ENCODE data around the gene ARHGAP22. TPM values are rescaled to one million over a fixed set of nuclear protein-coding genes. Genes with fewer than 3 reads are reported as not detected.

The ARHGAP22 gene
- total RNA-seq, 4 donors from 2014 or later = 3.2 to 24.0 (median 9.9) TPM

DNA sequence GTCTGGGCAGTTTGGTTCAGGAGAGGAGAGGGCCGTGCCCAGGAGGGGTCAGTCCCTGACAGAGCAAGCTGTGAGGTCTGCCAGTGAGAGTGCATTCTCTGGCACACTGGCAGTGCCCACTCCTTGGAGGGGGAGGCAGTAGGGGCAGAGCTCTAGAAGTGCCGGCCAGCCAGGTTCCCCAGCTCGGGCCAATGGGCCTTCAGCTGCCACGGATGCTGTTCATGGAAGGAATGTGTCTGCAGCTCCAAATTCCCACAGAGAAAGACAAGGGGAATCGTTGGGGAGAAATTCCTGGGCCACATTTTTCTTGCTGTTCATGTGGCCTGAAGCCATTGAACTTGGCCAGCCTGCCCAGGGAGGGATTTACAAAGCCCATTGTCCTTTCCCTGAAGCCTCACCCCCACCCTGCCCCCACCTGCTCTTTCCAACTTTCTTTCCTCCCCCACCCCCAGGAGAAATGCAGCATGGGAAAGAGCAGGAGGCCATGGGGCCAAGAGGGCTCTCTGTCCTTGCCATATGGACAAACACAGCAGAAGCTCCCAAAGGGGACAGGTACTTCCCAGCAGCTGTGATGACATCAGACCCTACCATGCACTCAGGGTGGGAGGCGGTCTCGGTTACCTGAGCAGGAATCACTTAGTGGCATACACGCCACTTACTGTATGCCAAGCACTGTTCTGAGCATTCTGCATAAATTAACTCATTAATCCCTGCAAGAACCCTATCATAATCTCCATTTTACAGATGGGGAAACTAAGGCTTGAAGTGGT is 70.7 kb downstream of the ARHGAP22 start:
- TF ChIP-seq, protein P1, sequence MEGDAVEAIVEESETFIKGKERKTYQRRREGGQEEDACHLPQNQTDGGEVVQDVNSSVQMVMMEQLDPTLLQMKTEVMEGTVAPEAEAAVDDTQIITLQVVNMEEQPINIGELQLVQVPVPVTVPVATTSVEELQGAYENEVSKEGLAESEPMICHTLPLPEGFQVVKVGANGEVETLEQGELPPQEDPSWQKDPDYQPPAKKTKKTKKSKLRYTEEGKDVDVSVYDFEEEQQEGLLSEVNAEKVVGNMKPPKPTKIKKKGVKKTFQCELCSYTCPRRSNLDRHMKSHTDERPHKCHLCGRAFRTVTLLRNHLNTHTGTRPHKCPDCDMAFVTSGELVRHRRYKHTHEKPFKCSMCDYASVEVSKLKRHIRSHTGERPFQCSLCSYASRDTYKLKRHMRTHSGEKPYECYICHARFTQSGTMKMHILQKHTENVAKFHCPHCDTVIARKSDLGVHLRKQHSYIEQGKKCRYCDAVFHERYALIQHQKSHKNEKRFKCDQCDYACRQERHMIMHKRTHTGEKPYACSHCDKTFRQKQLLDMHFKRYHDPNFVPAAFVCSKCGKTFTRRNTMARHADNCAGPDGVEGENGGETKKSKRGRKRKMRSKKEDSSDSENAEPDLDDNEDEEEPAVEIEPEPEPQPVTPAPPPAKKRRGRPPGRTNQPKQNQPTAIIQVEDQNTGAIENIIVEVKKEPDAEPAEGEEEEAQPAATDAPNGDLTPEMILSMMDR (IDR thresholded peaks at IDR 0.05) = no peak
- ATAC-seq (ENCODE audit: low FRiP score) (no peak), DNase-seq (ENCODE audit: low spot score) (no peak)

DNA sequence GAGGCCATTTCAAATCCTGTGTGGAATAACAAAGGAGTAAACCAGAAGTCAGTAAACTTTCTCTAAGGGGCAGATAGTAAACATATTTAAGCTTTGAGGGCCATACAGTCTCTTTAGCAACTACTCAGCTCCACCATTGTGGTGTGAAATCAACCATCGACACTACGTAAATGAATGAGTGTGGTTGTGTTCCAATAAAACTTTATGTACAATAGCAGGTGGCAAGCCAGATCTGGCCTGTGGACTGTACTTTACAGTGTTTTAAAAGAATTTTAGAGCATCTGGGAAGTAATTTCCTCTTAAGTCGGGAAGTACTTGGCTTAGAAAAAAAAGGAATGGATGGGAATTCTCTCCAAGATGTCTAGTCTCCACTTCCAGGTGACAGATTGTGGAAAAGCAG is 71.3 kb downstream of the ARHGAP22 start:
- no peak for DNase-seq (ENCODE audit: low spot score)
- ATAC-seq (ENCODE audit: low FRiP score) = no peak
- TF ChIP-seq, protein P1 (IDR thresholded peaks at IDR 0.05) = no peak

DNA sequence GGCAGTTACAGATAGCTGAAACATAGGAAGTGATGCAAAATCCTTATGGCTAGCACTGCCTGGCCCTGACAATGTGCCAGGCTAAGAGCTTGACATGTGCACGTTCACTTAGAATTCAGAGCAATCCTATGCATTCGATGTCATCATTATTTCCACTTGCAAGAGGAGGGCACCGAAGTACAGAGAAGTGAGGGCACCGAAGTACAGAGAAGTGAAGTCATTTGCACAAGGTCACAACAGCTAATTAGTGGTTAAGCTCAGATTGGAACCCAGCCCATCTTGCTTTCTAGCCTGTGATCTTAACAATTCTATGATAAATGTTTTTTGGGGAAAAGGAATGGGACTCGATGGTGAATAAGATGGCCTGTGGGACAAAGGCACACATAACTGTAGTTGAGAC is 73.4 kb downstream of the ARHGAP22 start:
- ATAC-seq (ENCODE audit: low FRiP score) = no peak
- DNase-seq (ENCODE audit: low spot score) = no peak
- TF ChIP-seq, protein P1 (IDR thresholded peaks at IDR 0.05) = no peak

DNA sequence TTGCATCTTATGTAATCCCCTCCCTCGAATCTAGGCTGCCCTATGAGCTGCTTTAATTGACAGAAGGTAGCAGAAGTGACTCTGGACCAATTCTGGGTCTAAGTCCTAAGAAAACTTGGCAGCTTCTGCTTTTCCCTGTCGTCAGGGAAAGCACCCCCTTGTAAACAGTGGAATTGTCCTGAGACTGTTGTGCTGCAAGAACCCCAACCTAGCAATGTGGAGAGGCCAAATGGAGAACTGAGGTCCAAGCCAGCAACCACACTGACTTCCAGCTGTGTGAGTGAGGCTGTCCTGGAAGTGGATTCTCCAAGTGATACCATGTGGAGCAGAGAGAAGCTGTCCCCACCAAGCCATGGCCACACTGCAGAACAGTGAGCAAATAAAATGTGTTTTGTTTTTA is 75.5 kb downstream of the ARHGAP22 start:
- ATAC-seq (ENCODE audit: low FRiP score) (no peak), DNase-seq (ENCODE audit: low spot score) (no peak)
- TF ChIP-seq, protein P1 (IDR thresholded peaks at IDR 0.05) = no peak

DNA sequence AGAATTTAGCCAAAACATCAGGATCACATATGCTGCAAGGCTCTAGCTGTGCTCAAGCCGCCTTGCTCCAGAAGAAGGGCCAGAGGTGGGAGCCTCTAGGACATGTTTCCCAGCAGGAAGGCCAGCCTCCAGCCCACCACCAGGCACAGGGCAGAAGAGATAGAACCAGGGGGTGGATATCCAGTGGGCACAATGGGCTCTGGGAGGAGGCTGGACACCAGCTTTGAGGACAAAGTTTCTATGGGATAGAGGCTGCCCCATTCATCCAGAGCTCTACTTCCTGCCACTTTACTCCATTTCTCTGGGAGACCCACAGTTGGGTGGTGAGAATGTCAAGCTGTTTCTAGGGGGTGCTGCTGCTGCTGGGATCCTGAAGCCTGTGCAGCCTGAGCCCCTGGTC is 77.1 kb downstream of the ARHGAP22 start:
- ATAC-seq (ENCODE audit: low FRiP score) (no peak), DNase-seq (ENCODE audit: low spot score) (no peak)
- TF ChIP-seq, protein P1 (IDR thresholded peaks at IDR 0.05) = no peak

DNA sequence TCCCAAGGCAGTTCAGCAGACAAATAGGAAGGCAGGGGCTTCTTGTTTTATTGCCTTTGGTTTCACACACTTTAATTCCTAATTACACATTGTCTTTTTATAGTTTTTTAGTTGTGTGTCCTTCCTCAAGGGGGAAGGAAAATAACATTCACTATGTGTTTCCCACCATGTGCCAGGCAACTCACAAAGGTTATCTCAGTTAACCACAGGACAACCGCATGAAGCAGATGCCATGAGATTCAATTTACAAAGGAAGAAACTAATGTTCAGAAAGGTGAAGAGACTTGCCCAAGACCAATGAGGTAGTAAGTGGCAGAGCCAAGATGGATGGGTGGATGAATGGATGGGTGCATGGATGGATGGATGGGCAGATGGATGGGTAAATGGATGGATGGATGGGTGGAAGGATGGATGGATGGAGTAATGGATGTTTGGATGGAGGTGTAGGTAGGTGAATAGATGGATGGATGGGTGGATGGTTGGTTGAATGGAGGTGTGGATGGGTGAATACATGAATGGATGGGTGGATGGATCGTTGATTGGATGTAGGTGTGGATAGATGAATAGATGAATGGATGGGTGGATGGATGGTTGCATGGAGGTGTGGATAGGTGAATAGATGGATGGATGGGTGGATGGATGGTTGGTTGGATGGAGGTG is 77.9 kb downstream of the ARHGAP22 start:
- TF ChIP-seq, protein P1 (IDR thresholded peaks at IDR 0.05) = no peak
- DNase-seq (ENCODE audit: low spot score) = no peak
- ATAC-seq (ENCODE audit: low FRiP score) = no peak

All from omental fat pad (tissue), 4 donors.